ENCODE results near the gene MBNL3. TPM values are rescaled to one million over a fixed set of nuclear protein-coding genes. Genes with fewer than 3 reads are reported as not detected.
A peak's percentile ranks its signal among the peaks of the same experiment; 100 is the strongest.

Gene MBNL3
- total RNA-seq, 1 experiment from 2014 or later = 3.8 TPM

- no peak for DNase-seq (ENCODE audit: low read depth)
Measured at GRCh38 chrX:132414404-132414803, 74.4 kb downstream of the MBNL3 start.

- DNase-seq (ENCODE audit: low read depth) = no peak
Measured at GRCh38 chrX:132413459-132413858, 75.4 kb downstream of the MBNL3 start.

- DNase-seq (ENCODE audit: low read depth) = no peak
Measured at GRCh38 chrX:132412208-132412607, 76.6 kb downstream of the MBNL3 start.

- DNase-seq (ENCODE audit: low read depth) = no peak
Measured at GRCh38 chrX:132411310-132411977, 77.4 kb downstream of the MBNL3 start.

GRCh38 chrX:132409780-132410556 is 78.9 kb downstream of the MBNL3 start:
- DNase-seq (ENCODE audit: low read depth) = no peak

- DNase-seq (ENCODE audit: low read depth) = no peak
Measured at GRCh38 chrX:132407691-132408090, 81.1 kb downstream of the MBNL3 start.

GRCh38 chrX:132406106-132406505 is 82.7 kb downstream of the MBNL3 start:
- DNase-seq (ENCODE audit: low read depth) = no peak

GRCh38 chrX:132404266-132404665 is 84.6 kb downstream of the MBNL3 start:
- no peak for DNase-seq (ENCODE audit: low read depth)

GRCh38 chrX:132401935-132402334 is 86.9 kb downstream of the MBNL3 start:
- DNase-seq (ENCODE audit: low read depth) = peak; percentile 8

- no peak for DNase-seq (ENCODE audit: low read depth)
Measured at GRCh38 chrX:132400706-132401105, 88.1 kb downstream of the MBNL3 start.

GRCh38 chrX:132395645-132396044 is 93.2 kb downstream of the MBNL3 start:
- no peak for DNase-seq (ENCODE audit: low read depth)

GRCh38 chrX:132395026-132395425 is 93.8 kb downstream of the MBNL3 start:
- DNase-seq (ENCODE audit: low read depth) = no peak

GRCh38 chrX:132394591-132394990 is 94.2 kb downstream of the MBNL3 start:
- no peak for DNase-seq (ENCODE audit: low read depth)

- no peak for DNase-seq (ENCODE audit: low read depth)
Measured at GRCh38 chrX:132393992-132394391, 94.8 kb downstream of the MBNL3 start.

GRCh38 chrX:132393485-132393884 is 95.4 kb downstream of the MBNL3 start:
- no peak for DNase-seq (ENCODE audit: low read depth)

- DNase-seq (ENCODE audit: low read depth) = no peak
Measured at GRCh38 chrX:132393085-132393484, 95.8 kb downstream of the MBNL3 start.

- no peak for DNase-seq (ENCODE audit: low read depth)
Measured at GRCh38 chrX:132390792-132391191, 98.0 kb downstream of the MBNL3 start.

GRCh38 chrX:132389480-132389879 is 99.4 kb downstream of the MBNL3 start:
- no peak for DNase-seq (ENCODE audit: low read depth)

GRCh38 chrX:132388371-132388770 is 100.5 kb downstream of the MBNL3 start:
- DNase-seq (ENCODE audit: low read depth) = no peak

- DNase-seq (ENCODE audit: low read depth) = no peak
Measured at GRCh38 chrX:132384301-132384700, 104.5 kb downstream of the MBNL3 start.

- no peak for DNase-seq (ENCODE audit: low read depth)
Measured at GRCh38 chrX:132382068-132382467, 106.8 kb downstream of the MBNL3 start.

- DNase-seq (ENCODE audit: low read depth) = no peak
Measured at GRCh38 chrX:132378281-132378680, 110.6 kb downstream of the MBNL3 start.

GRCh38 chrX:132375941-132376340 is 112.9 kb downstream of the MBNL3 start:
- no peak for DNase-seq (ENCODE audit: low read depth)
